Keratinocyte (primary cell): Measurements from ENCODE around the gene UNC13B. TPM values are rescaled to one million over a fixed set of nuclear protein-coding genes. Genes with fewer than 3 reads are reported as not detected.

Experiments
- DNase-seq: peaks from one replicate; pipeline ENCODE4 v3.0.0-alpha.2; 2011; ENCODE audit warnings: low read depth, missing footprints, low spot score
- FAIRE-seq: peaks from 2 replicates; lab custom pipeline; 2011; peaks lifted over from hg19 to GRCh38; lab: Jason Lieb, UNC
- H2AFZ ChIP-seq: 2 replicates; pipeline ENCODE4 v1.6.0; 2012; ENCODE audit warnings: low read length, control low read depth, inconsistent platforms; ENCODE audit not compliant: control insufficient read depth
- H3K27ac ChIP-seq: 2 replicates; pipeline ENCODE4 v1.5.1; 2011; ENCODE audit warnings: low read length; ENCODE audit not compliant: control insufficient read depth, insufficient read depth
- H3K27me3 ChIP-seq: 3 replicates; pipeline ENCODE4 v1.6.0; 2011; ENCODE audit warnings: low read length; ENCODE audit not compliant: control insufficient read depth, insufficient read depth; ENCODE audit errors: extremely low read depth
- H3K36me3 ChIP-seq, 2 experiments: 2 replicates in 1 of 2; 3 replicates in 1 of 2; pipeline ENCODE4 v1.5.1; 2011; ENCODE audit warnings: low read length in 2 of 2, mild to moderate bottlenecking in 1 of 2; ENCODE audit not compliant: control insufficient read depth in 2 of 2, insufficient read depth in 2 of 2; ENCODE audit errors: extremely low read depth in 1 of 2
- H3K4me1 ChIP-seq: 3 replicates; pipeline ENCODE4 v1.5.1; 2011; ENCODE audit warnings: low read length; ENCODE audit not compliant: control insufficient read depth, insufficient read depth; ENCODE audit errors: extremely low read depth
- H3K4me2 ChIP-seq: 3 replicates; pipeline ENCODE4 v1.6.0; 2011; ENCODE audit warnings: low read depth, low read length; ENCODE audit not compliant: control insufficient read depth, insufficient read depth; ENCODE audit errors: extremely low read depth
- H3K4me3 ChIP-seq, 3 experiments: fragments of 200-600 bp in 1 of 3; sonication (generic) in 1 of 3; 2 replicates in 2 of 3; 3 replicates in 1 of 3; pipeline ENCODE4 v1.5.1; 2011 to 2016; ENCODE audit warnings: low read length in 3 of 3, mild to moderate bottlenecking in 3 of 3, control low read depth in 2 of 3, inconsistent platforms in 1 of 3, low read depth in 1 of 3, mixed read lengths in 1 of 3, mixed run types in 1 of 3, moderate library complexity in 1 of 3; ENCODE audit not compliant: control insufficient read depth in 2 of 3, insufficient read depth in 2 of 3; ENCODE audit errors: extremely low read depth in 1 of 3
- H3K79me2 ChIP-seq: 2 replicates; pipeline ENCODE4 v1.6.0; 2012; ENCODE audit warnings: low read length; ENCODE audit not compliant: control insufficient read depth, insufficient read depth
- H3K9ac ChIP-seq: 3 replicates; pipeline ENCODE4 v1.6.0; 2011; ENCODE audit warnings: low read length; ENCODE audit not compliant: control insufficient read depth, insufficient read depth; ENCODE audit errors: extremely low read depth
- H3K9me1 ChIP-seq: 3 replicates; pipeline ENCODE4 v1.6.0; 2011; ENCODE audit warnings: low read length; ENCODE audit not compliant: control insufficient read depth, insufficient read depth; ENCODE audit errors: extremely low read depth
- H3K9me3 ChIP-seq: 2 replicates; pipeline ENCODE4 v1.5.1; 2012; ENCODE audit warnings: low read depth, low read length; ENCODE audit not compliant: control insufficient read depth
- H4K20me1 ChIP-seq: 3 replicates; pipeline ENCODE4 v1.6.0; 2011; ENCODE audit warnings: low read length; ENCODE audit not compliant: control insufficient read depth, insufficient read depth; ENCODE audit errors: extremely low read depth
- CTCF ChIP-seq, 3 experiments: IDR thresholded peaks in 1 of 3; conservative IDR thresholded peaks in 1 of 3; optimal IDR thresholded peaks in 1 of 3; 2 replicates in 2 of 3; 3 replicates in 1 of 3; pipeline versions ENCODE3 to v1.5.1; 2011; ENCODE audit warnings: low read length in 3 of 3, mild to moderate bottlenecking in 3 of 3, moderate library complexity in 2 of 3, control low read depth in 1 of 3, inconsistent platforms in 1 of 3; ENCODE audit not compliant: insufficient read depth in 2 of 3; ENCODE audit errors: extremely low read depth in 1 of 3
- EZH2 ChIP-seq: IDR thresholded peaks from one replicate; pipeline ENCODE4 v1.6.1; 2012; ENCODE audit warnings: inconsistent platforms, mild to moderate bottlenecking, low read length, moderate library complexity
- dilution Hi-C: fragments of 300-500 bp; cut with MboI; formaldehyde crosslinking; loops from one replicate; pipeline ENCODE4 v1.7.0; 2020; ENCODE audit warnings: low sequenced_read_pairs; ENCODE audit not compliant: extremely low pct_ligation_motif_present
- polyA plus RNA-seq, 5 experiments: library from polyadenylated mRNA; depleted of rRNA in 3 of 5; stranded (reverse) in 3 of 5; stranded (forward) in 1 of 5; unstranded in 1 of 5; fragments of >200 nt; gene quantifications; 1 replicate in 1 of 5; 2 replicates in 3 of 5; 3 replicates in 1 of 5; pipeline versions ENCODE4 v1.2.1 to v1.2.3, GENCODE V29; 2011 to 2012; ENCODE audit warnings: missing spikeins in 2 of 5, low read depth in 1 of 5, low replicate concordance in 1 of 5

Gene UNC13B
- polyA plus RNA-seq, 1 donor (not counting 4 experiments of a cell fraction or from before 2014, with no cell fraction given) = 9.3 TPM

- TF ChIP-seq EZH2 = no peak
- no peak for TF ChIP-seq CTCF (optimal IDR thresholded peaks at IDR 0.05 in 1 of 3, IDR thresholded peaks at IDR 0.05 in 1 of 3, conservative IDR thresholded peaks at IDR 0.05 in 1 of 3; ENCODE audit: extremely low read depth in 1 of 3, insufficient read depth in 2 of 3, low read length in 3 of 3)
- Histone ChIP-seq H3K9me3 (no peaks in the 10 kb centered on the region), H3K4me2 (no peak overlapping the region), H3K27me3 (no peaks in the 10 kb centered on the region), H3K27ac (no peak overlapping the region), H3K4me3 (no peak overlapping the region), H3K4me1 (no peaks in the 10 kb centered on the region), H3K79me2 (no peaks in the 10 kb centered on the region), H4K20me1 (no peaks in the 10 kb centered on the region), H3K9me1 (no peaks in the 10 kb centered on the region), H3K9ac (no peak overlapping the region), H3K36me3 (no peaks in the 10 kb centered on the region), H2AFZ (no peak overlapping the region)
- FAIRE-seq (no peak), DNase-seq (no peak)
- dilution Hi-C loops = no loop called here
These were observed 260.5 kb downstream of the UNC13B start for GRCh38 chr9:35422346-35422745.

- Histone ChIP-seq H3K9ac (no peak overlapping the region), H4K20me1 (no peaks in the 10 kb centered on the region), H2AFZ (no peak overlapping the region), H3K79me2 (no peaks in the 10 kb centered on the region), H3K9me3 (no peaks in the 10 kb centered on the region), H3K27me3 (no peaks in the 10 kb centered on the region), H3K27ac (no peak overlapping the region), H3K4me2 (no peak overlapping the region), H3K4me3 (no peak overlapping the region), H3K4me1 (no peaks in the 10 kb centered on the region), H3K9me1 (no peaks in the 10 kb centered on the region), H3K36me3 (no peaks in the 10 kb centered on the region)
- no peak for DNase-seq
- no peak for TF ChIP-seq CTCF (optimal IDR thresholded peaks at IDR 0.05 in 1 of 3, IDR thresholded peaks at IDR 0.05 in 1 of 3, conservative IDR thresholded peaks at IDR 0.05 in 1 of 3; ENCODE audit: extremely low read depth in 1 of 3, insufficient read depth in 2 of 3, low read length in 3 of 3)
- TF ChIP-seq EZH2 = no peak
- no peak for FAIRE-seq
- dilution Hi-C loops = no loop called here
These were observed 260.9 kb downstream of the UNC13B start for GRCh38 chr9:35422753-35423152.
